ACHN (cell line): ENCODE measurements around the gene SZT2.
"Not testable (repeated sequence)": the region's sequence is repeated elsewhere in the genome, so short reads cannot be mapped to it uniquely, and the experiment has no call there.

Source experiments
- DNase-seq: peaks from one replicate; pipeline ENCODE4 v3.0.0-alpha.2; 2015
- in situ Hi-C: cut with HindIII; loops from 2 replicates; pipeline ENCODE4 v1.10.0; 2017; ENCODE audit warnings: low sequenced_read_pairs, low pct_ligation_motif_present, low pct_unique_long_range_greater_than_20kb

SZT2 gene

DNA sequence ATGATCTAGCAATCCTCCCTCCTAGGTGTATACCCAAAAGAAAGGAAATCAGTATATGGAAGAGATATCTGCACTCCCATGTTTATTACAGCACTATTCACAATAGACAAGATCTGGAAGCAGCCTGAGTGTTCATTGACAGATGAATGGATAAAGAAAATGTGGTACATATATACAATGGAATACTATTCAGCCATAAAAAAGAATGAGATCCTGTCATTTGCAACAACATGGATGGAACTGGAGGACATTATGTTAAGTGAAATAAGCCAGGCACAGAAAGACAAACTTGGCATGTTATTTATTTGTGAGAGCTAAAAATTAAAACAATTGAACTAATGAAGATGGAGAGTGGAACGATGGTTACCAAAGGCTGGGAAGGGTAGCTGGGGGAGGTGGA is 23.7 kb downstream of the SZT2 start:
- DNase-seq, in situ Hi-C loops: not testable (repeated sequence)

DNA sequence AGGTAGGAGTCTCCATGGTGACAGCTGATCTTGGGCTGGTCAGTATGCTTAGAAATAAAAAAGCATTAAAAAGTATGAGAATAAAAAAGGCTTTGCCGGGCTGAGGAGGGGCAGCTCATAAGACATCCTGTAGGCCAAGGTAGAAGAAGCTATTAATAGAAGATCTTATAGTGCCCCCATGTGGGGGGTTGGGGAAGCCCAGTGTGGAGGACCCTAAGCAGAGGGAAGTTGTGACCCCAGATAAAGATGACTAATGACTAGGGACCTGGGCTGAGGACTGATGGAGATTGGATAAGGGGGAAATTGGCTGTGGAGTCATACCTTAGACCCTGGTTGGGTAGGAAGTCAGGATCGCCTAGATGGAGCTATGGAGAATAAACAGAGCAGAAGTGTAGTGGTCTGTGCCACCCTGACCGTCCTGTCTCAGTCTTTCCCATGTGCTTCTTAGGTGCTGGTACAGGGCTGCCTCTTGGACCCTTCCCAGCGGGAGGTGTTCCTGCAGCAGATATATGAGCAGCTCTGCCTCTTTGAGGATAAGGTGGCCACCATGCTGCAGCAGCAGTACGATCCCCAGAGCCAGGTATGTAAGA is 25.0 kb downstream of the SZT2 start:
- peak; percentile 56 for DNase-seq
- in situ Hi-C loops, result no loop called here

DNA sequence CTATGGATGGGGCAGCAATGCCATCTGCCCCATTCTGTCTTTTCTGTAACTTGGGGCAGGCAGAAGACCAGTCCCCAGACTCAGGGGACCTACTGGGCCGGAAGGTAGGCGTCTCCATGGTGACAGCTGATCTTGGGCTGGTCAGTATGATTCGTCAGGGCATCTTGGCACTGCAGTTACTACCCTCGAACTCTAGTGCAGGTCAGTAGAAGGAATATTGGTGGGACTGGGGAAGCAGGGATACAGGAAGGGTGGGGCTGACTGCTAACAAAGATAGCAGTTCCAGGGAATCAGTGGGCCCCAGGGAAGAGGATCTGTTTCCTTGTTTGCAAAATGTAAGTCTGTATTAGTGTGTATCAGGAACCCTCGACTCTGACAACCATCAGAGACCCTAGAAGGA is 26.2 kb downstream of the SZT2 start:
- in situ Hi-C loops, result no loop called here
- DNase-seq, result no peak

DNA sequence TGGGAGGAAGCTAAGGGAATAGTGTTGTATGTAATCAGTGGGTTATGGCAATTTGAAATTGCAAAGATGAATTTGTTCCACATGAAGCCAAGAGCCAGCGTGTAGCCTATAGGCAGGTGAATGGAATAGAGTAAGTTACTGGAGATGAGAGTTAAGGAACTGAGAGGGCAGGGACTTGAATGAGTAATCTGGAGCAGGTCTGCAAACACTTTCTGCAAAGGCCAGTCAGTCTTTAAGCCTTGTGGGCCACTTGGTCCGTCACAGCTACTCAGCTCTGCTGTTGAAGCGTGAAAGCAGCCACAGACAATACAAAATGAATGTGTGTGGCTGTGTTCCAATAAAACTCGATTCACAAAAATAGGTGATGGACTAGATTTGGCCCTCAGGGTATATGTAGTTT is 29.2 kb downstream of the SZT2 start:
- in situ Hi-C loops, result no loop called here
- no peak for DNase-seq

DNA sequence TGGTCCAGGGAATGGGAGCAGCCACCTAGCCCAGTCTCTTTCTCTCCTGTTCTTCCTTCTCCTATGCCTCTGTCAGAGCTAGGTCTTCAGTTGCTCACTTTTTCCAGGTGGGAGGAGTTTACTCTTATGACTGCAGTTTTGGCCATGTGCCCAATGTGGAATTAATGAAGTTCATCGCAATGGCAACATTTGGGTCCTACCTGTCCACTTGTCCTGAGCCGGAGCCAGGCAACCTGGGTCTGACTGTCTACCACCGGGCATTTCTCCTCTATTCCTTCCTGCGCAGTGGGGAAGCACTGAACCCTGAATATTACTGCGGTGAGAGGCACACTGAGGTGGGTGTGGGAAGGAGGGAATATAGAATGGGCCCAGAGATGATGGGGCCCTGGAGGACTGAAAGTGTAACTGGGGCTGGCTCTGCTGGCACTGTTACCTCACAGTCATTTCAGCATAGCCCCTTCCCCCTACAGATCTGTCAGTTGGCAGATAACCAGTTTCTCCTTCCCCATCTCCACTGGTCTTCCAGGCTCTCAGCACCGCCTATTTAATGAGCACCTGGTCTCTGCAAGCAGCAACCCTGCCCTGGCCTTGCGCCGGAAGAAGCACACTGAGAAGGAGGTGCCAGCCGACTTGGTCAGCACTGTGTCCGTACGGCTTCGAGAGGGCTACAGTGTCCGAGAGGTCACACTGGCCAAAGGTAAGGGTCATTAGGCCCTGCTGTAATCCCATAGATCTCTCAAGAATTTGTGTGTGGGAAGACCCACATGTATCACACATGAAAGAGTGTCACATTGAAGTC is 30.1 kb downstream of the SZT2 start:
- in situ Hi-C loops, result no loop called here
- no peak for DNase-seq

DNA sequence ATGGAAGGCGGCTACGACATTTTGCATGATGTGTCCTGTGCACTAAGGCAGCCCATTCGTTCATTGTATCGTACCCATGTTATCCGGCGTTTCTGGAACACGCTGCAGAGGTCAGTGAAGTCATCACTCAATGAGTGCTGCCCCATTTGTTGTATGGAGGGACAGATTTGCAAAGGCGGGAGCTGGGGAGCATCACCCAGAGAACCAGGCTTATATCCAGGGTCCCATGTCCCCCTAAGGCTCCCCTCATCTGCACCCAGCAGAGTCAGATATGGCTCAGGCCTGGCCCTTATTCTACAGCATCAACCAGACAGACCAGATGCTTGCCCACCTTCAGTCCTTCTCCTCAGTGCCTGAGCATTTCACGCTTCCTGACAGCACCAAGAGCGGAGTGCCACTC is 31.2 kb downstream of the SZT2 start:
- in situ Hi-C loops, result no loop called here

DNA sequence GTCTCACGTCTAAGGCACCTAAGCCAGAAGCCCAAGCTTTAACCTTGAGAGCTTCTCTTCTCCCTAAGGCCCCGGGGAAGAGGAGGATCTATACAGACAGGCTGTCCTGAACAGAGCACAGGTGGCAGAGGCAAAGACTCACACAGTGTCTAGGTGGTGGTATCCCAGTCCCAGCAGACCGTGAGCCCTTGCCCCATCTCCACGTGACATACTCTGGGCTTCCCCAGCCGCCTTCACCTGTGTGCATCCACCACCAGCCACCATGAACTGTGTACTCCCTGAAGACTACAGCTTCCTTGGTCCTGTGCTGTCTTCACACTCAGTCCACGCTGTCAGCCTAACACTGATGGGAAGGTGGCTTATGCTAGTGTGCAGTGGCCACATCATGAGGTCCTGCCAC is 31.7 kb downstream of the SZT2 start:
- DNase-seq, result no peak
- in situ Hi-C loops, result no loop called here

More for the DNA sequence above, 31.2 kb downstream of the SZT2 start:
- no peak for DNase-seq

DNA sequence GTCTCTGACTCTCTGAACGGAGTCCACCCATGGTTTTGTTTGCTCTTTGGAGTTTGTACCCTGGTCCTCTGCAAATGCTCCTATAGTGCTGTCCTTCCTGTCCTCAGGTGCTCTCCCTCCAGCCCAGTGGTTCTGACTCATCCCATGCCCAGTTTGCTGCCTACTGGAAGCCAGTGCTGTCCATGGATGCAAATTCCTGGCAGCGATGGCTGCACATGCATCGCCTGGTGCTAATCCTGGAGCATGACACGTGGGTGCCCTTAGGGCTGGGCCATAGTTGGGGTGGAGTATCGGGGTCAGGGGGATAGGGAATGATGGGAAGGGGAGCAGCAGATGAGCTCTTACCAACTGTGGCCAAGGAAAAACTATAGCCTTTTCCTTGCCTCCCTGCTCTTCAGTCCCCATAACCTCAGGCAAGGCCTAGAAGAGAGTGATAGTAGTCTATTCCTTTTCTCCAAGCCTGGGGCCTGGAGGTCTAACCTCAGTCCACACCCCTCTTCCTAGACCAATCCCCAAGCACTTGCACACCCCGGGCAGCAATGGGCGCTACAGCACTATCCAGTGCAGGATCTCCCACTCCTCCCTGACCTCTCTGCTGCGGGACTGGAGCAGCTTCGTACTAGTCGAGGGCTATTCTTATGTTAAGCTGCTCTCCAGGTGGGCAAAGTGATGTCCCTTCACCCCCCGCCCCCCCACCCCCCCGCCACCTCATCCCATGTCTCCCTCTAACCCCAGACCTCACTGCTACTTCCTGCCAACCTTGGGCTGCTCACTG is 32.5 kb downstream of the SZT2 start:
- in situ Hi-C loops, result no loop called here

DNA sequence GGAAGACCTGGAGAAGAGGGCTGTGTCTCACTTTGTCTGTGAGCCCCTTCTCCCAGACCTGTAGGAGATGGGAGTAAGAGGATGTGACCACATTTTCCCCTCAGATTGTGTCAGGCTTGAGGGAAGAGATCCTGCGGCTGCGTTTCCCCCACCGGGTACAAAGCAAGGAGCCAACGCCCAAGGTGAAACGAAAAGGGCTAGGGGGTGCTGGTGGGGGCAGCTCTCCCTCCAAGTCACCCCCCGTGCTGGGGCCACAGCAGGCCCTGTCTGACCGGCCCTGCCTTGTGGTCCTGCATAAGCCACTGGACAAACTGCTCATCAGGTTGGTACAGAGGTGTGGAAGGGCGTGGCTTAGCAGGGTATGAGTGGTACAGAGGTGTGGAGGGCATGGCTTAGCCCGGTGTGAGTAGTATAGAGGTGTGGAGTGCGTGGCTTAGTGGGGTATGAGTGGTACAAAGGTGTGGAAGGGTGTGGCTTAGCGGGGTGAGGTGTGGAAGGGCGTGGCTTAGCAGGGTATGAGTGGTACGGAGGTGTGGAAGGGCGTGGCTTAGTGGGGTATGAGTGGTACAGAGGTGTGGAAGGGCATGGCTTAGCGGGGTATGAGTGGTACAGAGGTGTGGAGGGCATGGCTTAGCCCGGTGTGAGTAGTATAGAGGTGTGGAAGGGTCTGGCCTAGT is 33.4 kb downstream of the SZT2 start:
- DNase-seq, result no peak
- in situ Hi-C loops, result no loop called here

More for the DNA sequence above, 32.5 kb downstream of the SZT2 start:
- no peak for DNase-seq

DNA sequence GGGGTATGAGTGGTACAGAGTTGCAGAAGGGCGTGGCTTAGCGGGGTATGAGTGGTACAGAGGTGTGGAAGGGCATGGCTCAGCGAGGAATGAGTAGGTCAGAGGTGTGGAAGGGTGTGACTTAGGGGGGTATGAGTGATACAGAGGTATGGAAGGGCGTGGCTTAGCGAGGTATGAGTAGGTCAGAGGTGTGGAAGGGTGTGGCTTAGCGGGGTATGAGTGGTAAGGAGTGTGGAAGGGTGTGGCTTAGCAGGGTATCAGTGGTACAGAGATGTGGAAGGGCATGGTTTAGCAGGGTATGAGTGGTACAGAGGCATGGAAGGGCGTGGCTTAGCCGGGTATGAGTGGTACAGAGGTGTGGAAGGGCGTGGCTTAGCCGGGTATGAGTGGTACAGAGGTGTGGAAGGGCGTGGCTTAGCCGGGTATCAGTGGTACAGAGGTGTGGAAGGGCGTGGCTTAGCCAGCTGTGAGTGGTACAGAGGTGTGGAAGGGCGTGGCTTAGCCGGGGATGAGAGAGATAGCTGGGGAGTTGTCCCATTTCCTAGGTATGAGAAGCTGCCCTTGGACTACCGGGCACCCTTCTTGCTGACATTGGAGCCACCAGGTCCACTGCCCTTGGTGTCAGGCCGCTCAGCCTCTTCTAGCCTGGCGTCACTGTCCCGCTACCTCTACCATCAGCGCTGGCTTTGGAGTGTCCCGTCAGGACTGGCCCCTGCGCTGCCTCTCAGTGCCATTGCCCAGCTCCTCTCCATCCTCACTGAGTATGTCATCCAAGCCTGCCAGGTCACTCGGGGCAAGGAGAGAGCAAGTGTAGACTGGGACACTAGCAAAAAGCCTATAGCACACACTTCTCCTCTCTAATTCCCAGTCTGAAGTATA is 34.2 kb downstream of the SZT2 start:
- no peak for DNase-seq
- in situ Hi-C loops, result no loop called here

DNA sequence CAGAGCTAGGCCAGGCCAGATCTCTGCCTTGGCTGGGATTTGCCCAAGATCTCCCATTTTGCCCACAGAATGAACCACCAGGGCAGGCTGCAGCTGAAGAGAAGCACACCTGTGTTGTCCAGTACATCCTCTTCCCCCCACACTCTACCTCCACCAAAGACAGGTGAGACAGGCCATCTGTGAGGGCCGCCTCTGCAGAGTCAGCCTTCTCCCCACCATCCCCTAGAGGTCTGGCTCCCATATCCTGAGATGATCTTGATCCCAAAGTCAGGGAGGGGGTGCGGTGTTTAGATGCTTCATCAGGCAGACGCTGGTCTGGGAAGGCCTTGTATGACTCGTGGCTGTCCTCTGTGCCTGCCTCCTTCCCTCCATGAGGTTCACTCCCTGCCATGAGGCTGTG is 35.3 kb downstream of the SZT2 start:
- in situ Hi-C loops, result no loop called here
- no peak for DNase-seq

DNA sequence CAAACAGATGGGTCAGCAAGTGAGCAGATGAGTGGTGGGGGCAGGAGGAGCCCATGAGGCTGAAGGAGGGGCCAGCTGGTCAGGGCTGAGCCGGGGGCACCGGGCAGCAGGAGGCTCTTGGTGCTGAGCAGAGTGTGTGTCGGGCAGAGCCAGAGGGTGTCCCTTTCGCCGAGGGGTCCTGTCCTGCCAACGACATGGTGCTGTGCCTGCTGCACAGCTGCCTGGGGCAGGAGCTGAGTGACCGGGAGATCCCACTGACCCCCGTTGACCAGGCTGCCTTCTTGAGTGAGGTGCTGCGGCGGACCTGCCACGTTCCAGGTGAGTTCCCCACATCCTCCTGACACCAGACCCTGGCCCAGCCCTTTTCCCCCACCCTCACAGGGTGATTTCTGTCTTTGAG is 36.5 kb downstream of the SZT2 start:
- in situ Hi-C loops, result no loop called here
- DNase-seq, result no peak

DNA sequence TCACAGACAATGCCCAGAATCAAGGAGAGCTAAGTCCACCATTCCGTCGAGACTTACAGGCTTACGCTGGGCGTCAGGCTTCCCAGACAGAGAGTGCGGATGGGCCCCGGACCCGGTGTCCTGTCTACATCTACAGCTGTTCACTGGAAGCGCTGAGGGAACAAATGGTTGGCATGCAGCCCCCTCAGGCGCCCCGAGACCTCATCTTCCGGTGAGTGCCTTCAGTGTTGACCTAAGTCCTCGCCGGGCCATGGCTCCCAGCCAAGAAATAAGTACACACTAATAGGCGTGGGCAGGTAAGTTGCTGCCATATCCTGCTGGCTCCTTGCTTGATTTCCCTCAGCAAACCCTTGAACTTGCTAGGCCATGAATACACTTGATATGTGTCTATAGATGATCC is 37.8 kb downstream of the SZT2 start:
- in situ Hi-C loops, result no loop called here
- DNase-seq, result no peak

DNA sequence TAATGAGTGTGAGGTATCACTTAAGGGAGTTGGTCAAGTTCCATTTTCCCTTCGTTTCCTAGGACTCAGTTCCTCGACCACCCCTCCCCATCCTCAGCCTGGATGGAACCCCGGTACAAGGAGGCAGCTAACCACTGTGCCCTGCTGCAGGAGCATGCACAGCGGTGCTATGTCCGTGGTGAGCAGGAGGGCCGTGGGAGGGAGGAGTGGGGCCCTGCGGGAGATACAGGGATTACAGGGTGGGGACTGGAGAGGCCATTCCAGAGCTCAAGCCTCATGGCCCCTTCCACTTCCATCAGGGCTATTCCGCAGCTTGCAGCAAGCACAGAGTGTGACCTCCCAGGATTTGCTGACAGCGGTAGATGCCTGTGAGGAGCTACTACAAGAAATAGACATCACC is 38.2 kb downstream of the SZT2 start:
- in situ Hi-C loops, result no loop called here
- no peak for DNase-seq

DNA sequence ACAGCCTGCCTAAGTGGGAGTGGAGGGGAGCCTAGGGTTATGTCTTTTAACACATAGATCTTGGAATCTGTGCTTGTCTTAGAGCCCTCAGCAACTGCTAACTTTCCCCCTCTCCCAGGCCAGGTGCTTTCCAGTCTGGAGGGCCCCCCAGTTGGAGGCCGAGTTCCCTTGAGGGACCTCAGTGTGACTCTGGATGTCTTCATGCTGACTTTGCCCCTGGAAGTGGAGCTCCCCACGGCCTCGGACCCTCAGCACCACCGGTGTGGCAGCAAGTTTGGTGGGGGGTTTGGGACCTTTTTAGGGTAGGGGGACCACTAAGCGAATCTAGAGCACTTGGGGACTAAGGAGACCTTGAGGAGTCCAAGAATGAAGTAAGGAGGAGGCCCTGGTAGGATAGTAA is 41.1 kb downstream of the SZT2 start:
- in situ Hi-C loops, result no loop called here
- no peak for DNase-seq

DNA sequence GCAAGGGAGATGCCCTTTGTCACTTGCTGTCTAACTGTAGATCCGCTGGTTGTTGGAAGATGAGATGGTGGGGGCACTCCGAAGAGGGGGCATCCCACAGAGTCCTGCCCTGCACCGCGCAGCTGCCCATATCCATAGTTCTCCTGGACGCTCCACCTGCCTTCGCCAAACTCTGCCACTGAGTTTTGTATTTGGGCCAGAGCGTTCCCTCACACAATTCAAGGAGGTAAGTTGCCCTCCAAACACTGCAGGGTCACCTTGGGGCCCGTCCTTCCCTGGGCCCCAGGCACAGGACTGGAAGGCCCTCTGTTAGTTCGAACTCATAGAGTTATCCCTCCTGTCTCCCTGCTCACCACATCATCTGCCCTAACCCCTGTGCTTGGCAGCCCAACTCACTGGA is 42.0 kb downstream of the SZT2 start:
- in situ Hi-C loops, result no loop called here
- DNase-seq, result no peak

DNA sequence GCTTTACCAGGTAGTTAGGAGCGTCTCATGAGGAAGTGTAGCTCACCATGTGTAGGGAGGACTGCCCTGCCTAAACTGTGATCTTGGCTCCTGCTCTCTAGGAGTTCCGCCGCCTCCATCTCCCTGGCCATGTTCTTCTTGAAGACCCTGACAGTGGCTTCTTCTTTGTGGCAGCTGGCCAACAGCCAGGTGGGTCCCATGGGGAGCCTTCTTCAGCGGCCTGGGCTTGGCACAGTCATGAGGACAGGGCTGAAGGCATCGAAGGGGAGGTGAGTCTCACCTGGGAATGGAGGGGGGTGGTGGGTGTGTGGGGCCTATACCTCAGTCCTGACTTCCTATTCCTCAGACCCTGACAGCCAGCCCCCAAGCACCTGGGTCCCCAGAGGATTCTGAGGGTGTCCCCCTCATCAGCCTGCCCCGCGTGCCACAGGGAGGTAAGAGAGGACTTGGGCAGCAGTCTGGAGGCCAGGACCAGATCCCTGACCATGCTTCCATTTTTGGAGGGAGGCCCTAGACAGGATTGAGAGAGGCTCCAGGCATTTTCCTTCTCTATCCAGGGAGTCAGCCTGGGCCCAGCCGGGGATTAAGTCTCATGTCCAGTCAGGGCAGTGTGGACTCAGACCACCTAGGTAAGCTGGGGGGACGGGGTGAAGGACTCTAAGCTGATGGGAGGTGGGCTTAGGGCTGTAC is 42.6 kb downstream of the SZT2 start:
- DNase-seq, result no peak
- in situ Hi-C loops, result no loop called here

DNA sequence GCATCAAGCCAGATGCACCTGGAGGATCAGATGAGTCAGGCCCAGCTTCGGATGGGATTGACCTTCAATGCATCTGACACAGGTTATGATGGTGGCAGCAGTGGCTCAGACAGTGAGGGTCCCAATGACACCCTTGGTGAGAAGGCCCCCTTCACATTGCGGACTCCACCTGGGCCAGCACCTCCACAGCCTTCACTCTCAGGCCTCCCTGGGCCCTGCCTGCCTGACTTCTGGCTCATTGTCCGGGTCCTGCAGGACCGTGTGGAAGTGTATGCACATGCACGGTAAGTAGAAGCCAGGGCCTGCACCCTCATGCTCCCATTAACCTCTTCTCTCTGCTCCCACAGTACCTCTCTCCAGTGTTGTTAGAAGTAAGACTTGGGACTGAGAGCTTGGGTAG is 43.2 kb downstream of the SZT2 start:
- in situ Hi-C loops, result no loop called here
- DNase-seq, result no peak
